HL-60 (cell line): Measurements from ENCODE around the gene TSPAN13.

Experiments used
- CTCF ChIP-seq: IDR thresholded peaks from one replicate; pipeline ENCODE4 v1.5.1; 2011; ENCODE audit warnings: low read length, control low read depth, inconsistent platforms; ENCODE audit not compliant: insufficient read depth
- GABPA ChIP-seq: IDR thresholded peaks from 2 replicates; pipeline ENCODE4 v1.6.1; 2012; ENCODE audit warnings: low read depth
- POLR2AphosphoS5 ChIP-seq: IDR thresholded peaks from 2 replicates; pipeline ENCODE4 v1.6.1; 2012; ENCODE audit warnings: low read depth
- REST ChIP-seq: IDR thresholded peaks from 2 replicates; pipeline ENCODE4 v1.6.1; 2012; ENCODE audit warnings: low read depth; ENCODE audit not compliant: insufficient replicate concordance

GRCh38 chr7:16764942-16765341, 11.4 kb downstream of the TSPAN13 start:
- no peak for TF ChIP-seq CTCF
- TF ChIP-seq POLR2AphosphoS5, result no peak
- TF ChIP-seq REST, result no peak
- no peak for TF ChIP-seq GABPA
